OCI-LY1 (cell line): ENCODE measurements around the gene ADCY2.

Experiments used
- CTCF ChIP-seq: fragments of 200-600 bp; sonication (generic), shearing (Covaris generic); IDR thresholded peaks from 2 replicates; pipeline ENCODE4 v1.5.1; 2017; ENCODE audit warnings: mild to moderate bottlenecking, antibody characterized with exemption, low read length, moderate library complexity, mixed read lengths
- EZH2 ChIP-seq: fragments of 200-600 bp; sonication (generic), shearing (Covaris generic); IDR thresholded peaks from 2 replicates; pipeline ENCODE4 v1.8.0; 2017; ENCODE audit warnings: borderline replicate concordance, mixed run types, mild to moderate bottlenecking, antibody characterized with exemption, low read length, moderate library complexity, mixed read lengths

- TF ChIP-seq CTCF (no peak), EZH2 (no peak)
Observed at GRCh38 chr5:7851240-7851592, 455.3 kb downstream of the ADCY2 start.
